GM23338 (cell line): ENCODE results near the gene C1orf87. TPM values are rescaled to one million over a fixed set of nuclear protein-coding genes. Genes with fewer than 3 reads are reported as not detected.

Source experiments
- ATAC-seq: fragments of 200-7000 bp; cut with Tn5 transposase; 3 replicates; pipeline ENCODE4 v1.9.1; 2020
- DNase-seq: peaks from one replicate; pipeline ENCODE4 v3.0.0-alpha.2; 2015; ENCODE audit warnings: low spot score
- H2AFZ ChIP-seq: fragments of 200-600 bp; sonication (generic); 2 replicates; pipeline ENCODE4 v1.8.0; 2016; ENCODE audit warnings: antibody characterized with exemption, mild to moderate bottlenecking, moderate library complexity
- H3F3A ChIP-seq: fragments of 200-600 bp; sonication (generic); replicated peaks from 2 replicates; pipeline ENCODE4 v1.8.0; 2017; ENCODE audit warnings: antibody characterized with exemption, mixed run types, low read depth
- H3K27ac ChIP-seq: fragments of 200-600 bp; sonication (generic); 2 replicates; pipeline ENCODE4 v1.6.1; 2016; ENCODE audit warnings: low read depth
- H3K27me3 ChIP-seq: fragments of 200-600 bp; sonication (generic); 2 replicates; pipeline ENCODE4 v1.8.0; 2016; ENCODE audit warnings: mild to moderate bottlenecking, mixed run types, moderate library complexity; ENCODE audit not compliant: insufficient read depth
- H3K36me3 ChIP-seq: fragments of 200-600 bp; sonication (generic); 2 replicates; pipeline ENCODE4 v1.8.0; 2016; ENCODE audit warnings: mild to moderate bottlenecking; ENCODE audit not compliant: insufficient read depth
- H3K4me1 ChIP-seq: fragments of 200-600 bp; sonication (generic); 2 replicates; pipeline ENCODE4 v1.8.0; 2016; ENCODE audit warnings: mild to moderate bottlenecking, moderate library complexity; ENCODE audit not compliant: insufficient read depth
- H3K4me2 ChIP-seq: fragments of 200-600 bp; sonication (generic); 2 replicates; pipeline ENCODE4 v1.7.1; 2017; ENCODE audit warnings: mixed run types
- H3K4me3 ChIP-seq: fragments of 200-600 bp; sonication (generic); 2 replicates; pipeline ENCODE4 v1.6.1; 2016; ENCODE audit warnings: mixed run types
- H3K79me2 ChIP-seq: fragments of 200-600 bp; sonication (generic); replicated peaks from 2 replicates; pipeline ENCODE4 v1.8.0; 2017; ENCODE audit warnings: mild to moderate bottlenecking; ENCODE audit not compliant: insufficient read depth
- H3K9me2 ChIP-seq: fragments of 200-600 bp; sonication (generic); 2 replicates; pipeline ENCODE4 v1.8.0; 2017; ENCODE audit not compliant: insufficient read depth
- H4K20me1 ChIP-seq: fragments of 200-600 bp; sonication (generic); replicated peaks from 2 replicates; pipeline ENCODE4 v1.8.0; 2017; ENCODE audit warnings: mild to moderate bottlenecking; ENCODE audit not compliant: insufficient read depth
- H3K27ac Mint-ChIP-seq: 2 replicates; pipeline ENCODE4 v1.8.0; 2020; ENCODE audit warnings: inconsistent platforms, mild to moderate bottlenecking, moderate library complexity, mixed read lengths
- H3K27me3 Mint-ChIP-seq: 3 replicates; pipeline ENCODE4 v1.8.0; 2022; ENCODE audit warnings: low read depth, mild to moderate bottlenecking, moderate library complexity, mixed read lengths, inconsistent platforms; ENCODE audit not compliant: insufficient read depth, poor library complexity
- H3K36me3 Mint-ChIP-seq: 3 replicates; pipeline ENCODE4 v1.8.0; 2021; ENCODE audit warnings: low read depth, mild to moderate bottlenecking, inconsistent platforms, moderate library complexity, mixed read lengths
- H3K4me1 Mint-ChIP-seq: 3 replicates; pipeline ENCODE4 v1.8.0; 2020; ENCODE audit warnings: mild to moderate bottlenecking, inconsistent platforms, mixed read lengths
- H3K4me3 Mint-ChIP-seq: 3 replicates; pipeline ENCODE4 v1.8.0; 2021; ENCODE audit warnings: moderate library complexity, mild to moderate bottlenecking, inconsistent platforms, mixed read lengths
- H3K9me3 Mint-ChIP-seq: 3 replicates; pipeline ENCODE4 v1.8.0; 2020; ENCODE audit warnings: moderate library complexity, mild to moderate bottlenecking, inconsistent platforms, mixed read lengths
- EZH2 ChIP-seq: fragments of 200-600 bp; sonication (generic); IDR thresholded peaks from one replicate; pipeline ENCODE4 v1.8.0; 2017; ENCODE audit warnings: antibody characterized with exemption, mild to moderate bottlenecking, low read depth; ENCODE audit not compliant: unreplicated experiment
- NANOG ChIP-seq: IDR thresholded peaks from 2 replicates; pipeline ENCODE4 v1.6.1; 2016; ENCODE audit warnings: antibody characterized with exemption, borderline replicate concordance
- POLR2AphosphoS5 ChIP-seq: IDR thresholded peaks from 2 replicates; pipeline ENCODE4 v1.6.1; 2016; ENCODE audit warnings: antibody characterized with exemption, low read depth
- STAT1 ChIP-seq: IDR thresholded peaks from one replicate; pipeline ENCODE4 v1.6.1; 2016; ENCODE audit warnings: antibody characterized with exemption; ENCODE audit not compliant: unreplicated experiment
- ZNF331 ChIP-seq: fragments of 250-450 bp; sonication (Bioruptor Pico); IDR thresholded peaks from 2 replicates; pipeline ENCODE4 v1.5.0; 2020; ENCODE audit warnings: low read depth, mild to moderate bottlenecking, moderate library complexity
- polyA plus RNA-seq: library from polyadenylated mRNA; unstranded; fragments of >200 nt; fragmentation: Nextera tagmentation; extraction: Ambion mirVana; gene quantifications from 2 replicates; pipeline ENCODE4 v1.2.1, GENCODE V29; 2016
- total RNA-seq: library from RNA; depleted of rRNA; stranded (reverse); fragments of >200 nt; shearing (Covaris generic); gene quantifications from 2 replicates; pipeline ENCODE4 v1.2.3, GENCODE V29; 2014
- TF ChIP-seq, protein P1 (sequence below), 2 experiments: fragments of 200-600 bp in 1 of 2; sonication (generic) in 1 of 2; conservative IDR thresholded peaks; 2 replicates each; pipeline versions ENCODE4 v1.5.1 to v1.6.1; 2016 to 2017; ENCODE audit warnings: antibody characterized with exemption in 2 of 2, low read depth in 2 of 2, mild to moderate bottlenecking in 2 of 2, moderate library complexity in 1 of 2
- TF ChIP-seq, protein P2 (sequence below): IDR thresholded peaks from 2 replicates; pipeline ENCODE4 v1.6.1; 2016; ENCODE audit warnings: antibody characterized with exemption
- TF ChIP-seq, protein P3 (sequence below): IDR thresholded peaks from one replicate; pipeline ENCODE4 v1.6.1; 2018; ENCODE audit warnings: antibody characterized with exemption; ENCODE audit not compliant: unreplicated experiment

The C1orf87 gene
- total and polyA plus RNA-seq, 2 experiments from 2014 or later, result 0.07 to 0.21 TPM

DNA sequence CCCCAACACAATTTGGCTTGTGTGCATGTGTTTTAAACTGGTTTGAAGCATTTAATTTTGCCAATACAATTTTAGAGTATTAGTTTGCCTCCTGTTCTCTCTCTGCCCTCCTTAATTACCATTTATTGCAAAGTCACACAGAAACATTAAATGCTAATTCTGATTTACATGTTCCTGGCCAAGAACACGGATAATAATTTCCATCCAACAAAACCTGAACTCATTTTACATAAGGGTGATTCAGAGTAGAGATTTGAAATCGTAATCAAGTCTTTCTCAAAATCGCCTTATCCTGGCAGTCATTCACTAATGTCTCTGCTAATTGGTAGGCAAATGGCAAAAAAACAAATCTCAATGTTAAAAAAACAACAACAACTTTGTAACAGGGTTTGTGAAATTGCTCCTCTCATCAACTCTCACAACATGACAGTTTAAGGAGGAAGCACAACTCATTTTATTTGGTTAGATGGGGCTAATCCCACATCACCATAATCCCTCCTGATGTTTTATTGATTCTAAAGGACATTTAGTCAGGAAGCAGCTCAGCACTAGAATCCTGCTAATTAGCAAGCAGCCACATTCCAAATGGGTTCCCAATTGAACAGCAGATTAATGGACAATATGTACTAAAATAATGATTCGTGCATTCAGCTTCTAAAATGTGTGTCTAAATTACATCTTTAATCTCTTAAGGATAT lies 55.9 kb downstream of the C1orf87 start (continued):
- TF ChIP-seq, protein P1, sequence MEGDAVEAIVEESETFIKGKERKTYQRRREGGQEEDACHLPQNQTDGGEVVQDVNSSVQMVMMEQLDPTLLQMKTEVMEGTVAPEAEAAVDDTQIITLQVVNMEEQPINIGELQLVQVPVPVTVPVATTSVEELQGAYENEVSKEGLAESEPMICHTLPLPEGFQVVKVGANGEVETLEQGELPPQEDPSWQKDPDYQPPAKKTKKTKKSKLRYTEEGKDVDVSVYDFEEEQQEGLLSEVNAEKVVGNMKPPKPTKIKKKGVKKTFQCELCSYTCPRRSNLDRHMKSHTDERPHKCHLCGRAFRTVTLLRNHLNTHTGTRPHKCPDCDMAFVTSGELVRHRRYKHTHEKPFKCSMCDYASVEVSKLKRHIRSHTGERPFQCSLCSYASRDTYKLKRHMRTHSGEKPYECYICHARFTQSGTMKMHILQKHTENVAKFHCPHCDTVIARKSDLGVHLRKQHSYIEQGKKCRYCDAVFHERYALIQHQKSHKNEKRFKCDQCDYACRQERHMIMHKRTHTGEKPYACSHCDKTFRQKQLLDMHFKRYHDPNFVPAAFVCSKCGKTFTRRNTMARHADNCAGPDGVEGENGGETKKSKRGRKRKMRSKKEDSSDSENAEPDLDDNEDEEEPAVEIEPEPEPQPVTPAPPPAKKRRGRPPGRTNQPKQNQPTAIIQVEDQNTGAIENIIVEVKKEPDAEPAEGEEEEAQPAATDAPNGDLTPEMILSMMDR (conservative IDR thresholded peaks at IDR 0.05; ENCODE audit: low read depth in 2 of 2), result no peak
- TF ChIP-seq, protein P2, sequence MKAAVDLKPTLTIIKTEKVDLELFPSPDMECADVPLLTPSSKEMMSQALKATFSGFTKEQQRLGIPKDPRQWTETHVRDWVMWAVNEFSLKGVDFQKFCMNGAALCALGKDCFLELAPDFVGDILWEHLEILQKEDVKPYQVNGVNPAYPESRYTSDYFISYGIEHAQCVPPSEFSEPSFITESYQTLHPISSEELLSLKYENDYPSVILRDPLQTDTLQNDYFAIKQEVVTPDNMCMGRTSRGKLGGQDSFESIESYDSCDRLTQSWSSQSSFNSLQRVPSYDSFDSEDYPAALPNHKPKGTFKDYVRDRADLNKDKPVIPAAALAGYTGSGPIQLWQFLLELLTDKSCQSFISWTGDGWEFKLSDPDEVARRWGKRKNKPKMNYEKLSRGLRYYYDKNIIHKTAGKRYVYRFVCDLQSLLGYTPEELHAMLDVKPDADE, result no peak
- no peak for TF ChIP-seq POLR2AphosphoS5

DNA sequence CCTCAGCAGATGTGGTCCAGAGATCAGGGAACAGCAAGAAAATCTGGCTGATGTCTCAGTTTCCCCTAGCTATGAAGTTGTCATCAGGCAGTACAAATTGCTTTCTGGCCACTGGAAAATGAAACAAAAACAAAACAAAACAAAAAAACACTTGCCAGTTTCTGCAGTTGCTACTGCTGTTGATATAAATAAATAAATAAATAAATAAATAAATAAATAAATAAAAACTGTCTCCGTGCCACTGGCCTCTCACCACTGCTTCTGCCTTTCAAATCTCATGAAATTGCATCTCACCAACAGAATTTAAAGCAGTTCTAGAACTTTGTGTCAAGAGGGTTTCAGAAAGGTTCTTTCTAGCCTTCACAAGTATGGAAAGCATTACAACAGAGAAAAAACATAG lies 62.9 kb downstream of the C1orf87 start:
- H3K79me2 ChIP-seq, result no peaks in the 10 kb centered on the region
- no peak for DNase-seq
- H3K36me3 ChIP-seq, result no peaks in the 10 kb centered on the region
- H3K4me3 Mint-ChIP-seq, result no peak overlapping the region
- no peak overlapping the region for H2AFZ ChIP-seq
- no peaks in the 10 kb centered on the region for H3K4me1 Mint-ChIP-seq
- TF ChIP-seq ZNF331 (CRISPR knock-in tag), result no peak
- TF ChIP-seq, protein P3, sequence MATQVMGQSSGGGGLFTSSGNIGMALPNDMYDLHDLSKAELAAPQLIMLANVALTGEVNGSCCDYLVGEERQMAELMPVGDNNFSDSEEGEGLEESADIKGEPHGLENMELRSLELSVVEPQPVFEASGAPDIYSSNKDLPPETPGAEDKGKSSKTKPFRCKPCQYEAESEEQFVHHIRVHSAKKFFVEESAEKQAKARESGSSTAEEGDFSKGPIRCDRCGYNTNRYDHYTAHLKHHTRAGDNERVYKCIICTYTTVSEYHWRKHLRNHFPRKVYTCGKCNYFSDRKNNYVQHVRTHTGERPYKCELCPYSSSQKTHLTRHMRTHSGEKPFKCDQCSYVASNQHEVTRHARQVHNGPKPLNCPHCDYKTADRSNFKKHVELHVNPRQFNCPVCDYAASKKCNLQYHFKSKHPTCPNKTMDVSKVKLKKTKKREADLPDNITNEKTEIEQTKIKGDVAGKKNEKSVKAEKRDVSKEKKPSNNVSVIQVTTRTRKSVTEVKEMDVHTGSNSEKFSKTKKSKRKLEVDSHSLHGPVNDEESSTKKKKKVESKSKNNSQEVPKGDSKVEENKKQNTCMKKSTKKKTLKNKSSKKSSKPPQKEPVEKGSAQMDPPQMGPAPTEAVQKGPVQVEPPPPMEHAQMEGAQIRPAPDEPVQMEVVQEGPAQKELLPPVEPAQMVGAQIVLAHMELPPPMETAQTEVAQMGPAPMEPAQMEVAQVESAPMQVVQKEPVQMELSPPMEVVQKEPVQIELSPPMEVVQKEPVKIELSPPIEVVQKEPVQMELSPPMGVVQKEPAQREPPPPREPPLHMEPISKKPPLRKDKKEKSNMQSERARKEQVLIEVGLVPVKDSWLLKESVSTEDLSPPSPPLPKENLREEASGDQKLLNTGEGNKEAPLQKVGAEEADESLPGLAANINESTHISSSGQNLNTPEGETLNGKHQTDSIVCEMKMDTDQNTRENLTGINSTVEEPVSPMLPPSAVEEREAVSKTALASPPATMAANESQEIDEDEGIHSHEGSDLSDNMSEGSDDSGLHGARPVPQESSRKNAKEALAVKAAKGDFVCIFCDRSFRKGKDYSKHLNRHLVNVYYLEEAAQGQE, result no peak
- TF ChIP-seq, protein P1 (conservative IDR thresholded peaks at IDR 0.05; ENCODE audit: low read depth in 2 of 2), result no peak
- TF ChIP-seq, protein P2, result no peak
- no peak for TF ChIP-seq STAT1
- no peak for TF ChIP-seq EZH2
- TF ChIP-seq POLR2AphosphoS5, result no peak
- no peak for TF ChIP-seq NANOG
- no peaks in the 10 kb centered on the region for H3K27me3 Mint-ChIP-seq
- H3K9me3 Mint-ChIP-seq, result no peaks in the 10 kb centered on the region
- H3K36me3 Mint-ChIP-seq, result no peaks in the 10 kb centered on the region
- no peak overlapping the region for H3K4me3 ChIP-seq
- H4K20me1 ChIP-seq, result no peaks in the 10 kb centered on the region
- H3K9me2 ChIP-seq, result no peaks in the 10 kb centered on the region
- H3F3A ChIP-seq, result no peaks in the 10 kb centered on the region
- H3K27ac Mint-ChIP-seq, result no peak overlapping the region
- no peak overlapping the region for H3K4me2 ChIP-seq
- no peaks in the 10 kb centered on the region for H3K27me3 ChIP-seq
- no peak overlapping the region for H3K27ac ChIP-seq
- no peaks in the 10 kb centered on the region for H3K4me1 ChIP-seq
- ATAC-seq, result no peak
